Natural killer cell (primary cell): ENCODE data around the gene MUC5B. TPM values are rescaled to one million over a fixed set of nuclear protein-coding genes. Genes with fewer than 3 reads are reported as not detected.
A peak's percentile ranks its signal among the peaks of the same experiment; 100 is the strongest.
"Not testable (repeated sequence)": the region's sequence is repeated elsewhere in the genome, so short reads cannot be mapped to it uniquely, and the experiment has no call there.

Experiments used
- ATAC-seq, 3 donors: fragments of 150-1000 bp in 2 of 3; fragments of 200-7000 bp in 1 of 3; cut with Tn5 transposase; 1 replicate in 1 of 3; 2 replicates in 2 of 3; pipeline ENCODE4 v1.10.0; 2021; ENCODE audit warnings: mild to moderate bottlenecking in 2 of 3, moderate library complexity in 2 of 3
- DNase-seq, 2 donors: peaks; one replicate each; pipeline versions ENCODE4 v3.0.0 to v3.0.0-alpha.2; 2013 to 2021; ENCODE audit warnings: mixed read lengths in 1 of 2
- H3K27ac ChIP-seq: one replicate; pipeline ENCODE4 v1.5.1; 2013; ENCODE audit warnings: mild to moderate bottlenecking, low read length
- H3K27me3 ChIP-seq: one replicate; pipeline ENCODE4 v1.6.1; 2013; ENCODE audit warnings: low read length; ENCODE audit not compliant: control insufficient read depth, insufficient read depth
- H3K36me3 ChIP-seq: one replicate; pipeline ENCODE4 v1.6.1; 2013; ENCODE audit warnings: low read length; ENCODE audit not compliant: control insufficient read depth, insufficient read depth
- H3K4me1 ChIP-seq: one replicate; pipeline ENCODE4 v1.6.1; 2013; ENCODE audit warnings: low read length; ENCODE audit not compliant: control insufficient read depth, insufficient read depth
- H3K4me3 ChIP-seq: one replicate; pipeline ENCODE4 v1.5.1; 2013; ENCODE audit warnings: low read length
- H3K9me3 ChIP-seq: one replicate; pipeline ENCODE4 v1.6.1; 2013; ENCODE audit warnings: low read length; ENCODE audit not compliant: control insufficient read depth, insufficient read depth
- H3K27ac Mint-ChIP-seq, 2 donors: one replicate each; pipeline ENCODE4 v1.8.0; 2022; ENCODE audit warnings: mild to moderate bottlenecking in 2 of 2, mixed read lengths in 2 of 2, moderate library complexity in 1 of 2
- H3K27me3 Mint-ChIP-seq, 2 donors: one replicate each; pipeline ENCODE4 v1.8.0; 2022; ENCODE audit warnings: low read depth in 2 of 2, mixed read lengths in 2 of 2
- H3K36me3 Mint-ChIP-seq: one replicate; pipeline ENCODE4 v1.8.0; 2022; ENCODE audit warnings: mixed read lengths
- H3K4me1 Mint-ChIP-seq, 2 donors: one replicate each; pipeline ENCODE4 v1.8.0; 2022; ENCODE audit warnings: mixed read lengths in 2 of 2
- H3K4me3 Mint-ChIP-seq: one replicate; pipeline ENCODE4 v1.8.0; 2022; ENCODE audit warnings: mild to moderate bottlenecking, moderate library complexity, mixed read lengths
- H3K9me3 Mint-ChIP-seq, 2 donors: one replicate each; pipeline ENCODE4 v1.8.0; 2022; ENCODE audit warnings: mixed read lengths in 2 of 2
- CTCF ChIP-seq: fragments of 200-600 bp; IDR thresholded peaks from one replicate; pipeline ENCODE4 v1.8.0; 2022; ENCODE audit warnings: antibody characterized with exemption
- WGBS: methylation state at CpG from one replicate; pipeline ENCODE4 v1.1.7; 2013; ENCODE audit warnings: missing lambda C conversion rate; ENCODE audit not compliant: insufficient coverage; 5-methylcytosine and 5-hydroxymethylcytosine counted together
- intact Hi-C: fragments of 100-400 bp; cut with micrococcal nuclease; formaldehyde crosslinking; loops from one replicate; pipeline ENCODE4 v1.14.2; 2022
- total RNA-seq, 4 donors: library from RNA; stranded (reverse); fragments of 120-200 nt in 1 of 4; gene quantifications; one replicate each; pipeline versions ENCODE4 v1.2.3 to v1.2.4, GENCODE V29; 2013 to 2022

MUC5B gene
- total RNA-seq, 3 donors from 2014 or later (not counting 1 experiment from before 2014, with no cell fraction given) = not detected

GRCh38 chr11:1262172-1263006, 39.5 kb downstream of the MUC5B start:
- intact Hi-C loops = loop anchor here (5.0 kb wide), 1 partner anchor 255 kb away; no protein-coding TSS in a partner anchor
- peaks cover 17% of the 10 kb centered on the region for H3K4me1 ChIP-seq
- 13% methylated on average over 31 of the region's 31 CpGs for WGBS
- peak overlapping the region; percentile 80 for H3K4me3 Mint-ChIP-seq
- DNase-seq = peak; percentile 82 to 90
- H3K27me3 ChIP-seq = no peaks in the 10 kb centered on the region
- peak; percentile 91 to 92 (median 92) for ATAC-seq
- no peaks in the 10 kb centered on the region for H3K27me3 Mint-ChIP-seq
- peaks cover 6 to 16% of the 10 kb centered on the region in 2 donors for H3K4me1 Mint-ChIP-seq
- H3K27ac ChIP-seq = peak overlapping the region; percentile 73
- H3K9me3 Mint-ChIP-seq = no peaks in the 10 kb centered on the region
- H3K27ac Mint-ChIP-seq = peak overlapping the region; percentile 67 to 89
- no peaks in the 10 kb centered on the region for H3K36me3 Mint-ChIP-seq
- no peaks in the 10 kb centered on the region for H3K36me3 ChIP-seq
- H3K9me3 ChIP-seq = no peaks in the 10 kb centered on the region
- H3K4me3 ChIP-seq = peak overlapping the region; percentile 56
- TF ChIP-seq CTCF = no peak

GRCh38 chr11:1263010-1263409, 40.1 kb downstream of the MUC5B start:
- Histone ChIP-seq H3K4me3 (peak overlapping the region; percentile 56), H3K36me3 (no peaks in the 10 kb centered on the region), H3K27ac (peak overlapping the region; percentile 73), H3K9me3 (no peaks in the 10 kb centered on the region), H3K4me1 (peaks cover 17% of the 10 kb centered on the region), H3K27me3 (no peaks in the 10 kb centered on the region)
- ATAC-seq (peak; percentile 46 to 64 (median 53)), DNase-seq (peak; percentile 24 to 47)
- H3K4me1 Mint-ChIP-seq = peaks cover 6 to 16% of the 10 kb centered on the region in 2 donors
- H3K27ac Mint-ChIP-seq = peak overlapping the region; percentile 67 to 89
- TF ChIP-seq CTCF = no peak
- WGBS = 29% methylated on average over 7 of the region's 7 CpGs
- intact Hi-C loops = loop anchor here (5.0 kb wide), 1 partner anchor 254 kb away; no protein-coding TSS in a partner anchor
- no peaks in the 10 kb centered on the region for H3K27me3 Mint-ChIP-seq
- H3K36me3 Mint-ChIP-seq = no peaks in the 10 kb centered on the region
- no peaks in the 10 kb centered on the region for H3K9me3 Mint-ChIP-seq
- peak overlapping the region; percentile 80 for H3K4me3 Mint-ChIP-seq

- H3K4me1 Mint-ChIP-seq = peaks cover 6 to 16% of the 10 kb centered on the region in 2 donors
- intact Hi-C loops = loop anchor here (1.0 to 5.0 kb wide), 2 partner anchors 45 to 253 kb away; partner anchors contain the start of gene TOLLIP
- ATAC-seq = peak; percentile 28 to 56 (median 49)
These were observed 41.6 kb downstream of the MUC5B start for GRCh38 chr11:1264444-1264843.

GRCh38 chr11:1265480-1265879, 42.6 kb downstream of the MUC5B start:
- H3K36me3 ChIP-seq, H3K4me3 Mint-ChIP-seq, H3K27me3 ChIP-seq, H3K9me3 Mint-ChIP-seq, H3K27me3 Mint-ChIP-seq, ATAC-seq, H3K4me3 ChIP-seq, intact Hi-C loops, H3K36me3 Mint-ChIP-seq, H3K27ac ChIP-seq, H3K9me3 ChIP-seq, DNase-seq: not testable (repeated sequence)
- whole genome bisulfite sequencing = 97% methylated on average over 4 of the region's 4 CpGs
- peaks cover 17% of the 10 kb centered on the region for H3K4me1 ChIP-seq
- H3K4me1 Mint-ChIP-seq = peaks cover 6 to 16% of the 10 kb centered on the region in 2 donors
- peak overlapping the region in 1 of 2 donors; percentile 83 for H3K27ac Mint-ChIP-seq

More at GRCh38 chr11:1264444-1264843, 41.6 kb downstream of the MUC5B start:
- Mint-ChIP-seq H3K27ac (peak overlapping the region; percentile 40 to 83), H3K4me3 (peak overlapping the region; percentile 11)
- peaks cover 17% of the 10 kb centered on the region for H3K4me1 ChIP-seq
- H3K27ac ChIP-seq, H3K27me3 Mint-ChIP-seq, H3K9me3 ChIP-seq, H3K36me3 ChIP-seq, H3K36me3 Mint-ChIP-seq, H3K9me3 Mint-ChIP-seq, H3K4me3 ChIP-seq, H3K27me3 ChIP-seq: not testable (repeated sequence)
- peak in 1 of 2 donors; percentile 77 for DNase-seq
- WGBS = 43% methylated on average over 2 of the region's 3 CpGs

- Mint-ChIP-seq H3K27ac (peak overlapping the region in 1 of 2 donors; percentile 56), H3K4me1 (peaks cover 6 to 14% of the 10 kb centered on the region in 2 donors)
- H3K36me3 ChIP-seq, H3K4me3 ChIP-seq, ATAC-seq, H3K9me3 ChIP-seq, H3K4me3 Mint-ChIP-seq, H3K36me3 Mint-ChIP-seq, H3K9me3 Mint-ChIP-seq, H3K27me3 ChIP-seq, H3K27me3 Mint-ChIP-seq, DNase-seq, H3K27ac ChIP-seq, intact Hi-C loops: not testable (repeated sequence)
- WGBS = 90% methylated on average over 2 of the region's 2 CpGs
- H3K4me1 ChIP-seq = peaks cover 13% of the 10 kb centered on the region
These were observed 44.1 kb downstream of the MUC5B start for GRCh38 chr11:1266976-1267375.
